Measurements from ENCODE around the gene CKAP4.

The CKAP4 gene

GRCh38 chr12:106274575-106275121, 26.8 kb upstream of the CKAP4 start:
- no peak for DNase-seq

- DNase-seq, result no peak
Measured at GRCh38 chr12:106274012-106274411, 26.2 kb upstream of the CKAP4 start.

GRCh38 chr12:106273491-106273890, 25.7 kb upstream of the CKAP4 start:
- DNase-seq, result no peak

- DNase-seq, result no peak
Measured at GRCh38 chr12:106271575-106272505, 24.0 kb upstream of the CKAP4 start.

- DNase-seq, result no peak
Measured at GRCh38 chr12:106269150-106269771, 21.4 kb upstream of the CKAP4 start.

DNA sequence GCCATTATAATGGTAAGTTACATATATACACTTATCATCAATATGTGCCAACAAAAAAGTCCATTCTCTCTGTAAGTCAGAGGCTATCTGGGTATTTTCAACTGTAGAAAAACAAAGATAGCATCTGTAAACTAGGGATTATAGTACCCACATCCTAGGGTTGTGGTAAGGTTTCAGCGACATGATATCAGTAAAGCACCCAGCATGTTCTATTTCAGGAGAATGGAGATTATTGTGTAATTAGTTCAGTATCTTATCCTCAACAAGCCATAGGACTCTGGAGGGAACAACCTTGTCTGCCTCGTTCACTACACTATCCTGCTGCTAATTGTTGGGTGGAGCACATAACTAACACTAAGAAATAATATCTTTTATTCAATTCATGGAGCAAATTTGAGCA, 19.7 kb upstream of the CKAP4 start:
- no peak for DNase-seq

- no peak for DNase-seq
Measured at GRCh38 chr12:106265116-106265515, 17.3 kb upstream of the CKAP4 start.

- no peak for DNase-seq
Measured at GRCh38 chr12:106258935-106259334, 11.1 kb upstream of the CKAP4 start.

- DNase-seq, result no peak
Measured at GRCh38 chr12:106258226-106258625, 10.4 kb upstream of the CKAP4 start.

GRCh38 chr12:106256524-106256923, 8.7 kb upstream of the CKAP4 start:
- no peak for DNase-seq

GRCh38 chr12:106255952-106256351, 8.1 kb upstream of the CKAP4 start:
- DNase-seq, result no peak

GRCh38 chr12:106255493-106255892, 7.7 kb upstream of the CKAP4 start:
- DNase-seq, result no peak

GRCh38 chr12:106254724-106255123, 6.9 kb upstream of the CKAP4 start:
- no peak for DNase-seq

- DNase-seq, result no peak
Measured at GRCh38 chr12:106251631-106252455, 4.0 kb upstream of the CKAP4 start.

DNA sequence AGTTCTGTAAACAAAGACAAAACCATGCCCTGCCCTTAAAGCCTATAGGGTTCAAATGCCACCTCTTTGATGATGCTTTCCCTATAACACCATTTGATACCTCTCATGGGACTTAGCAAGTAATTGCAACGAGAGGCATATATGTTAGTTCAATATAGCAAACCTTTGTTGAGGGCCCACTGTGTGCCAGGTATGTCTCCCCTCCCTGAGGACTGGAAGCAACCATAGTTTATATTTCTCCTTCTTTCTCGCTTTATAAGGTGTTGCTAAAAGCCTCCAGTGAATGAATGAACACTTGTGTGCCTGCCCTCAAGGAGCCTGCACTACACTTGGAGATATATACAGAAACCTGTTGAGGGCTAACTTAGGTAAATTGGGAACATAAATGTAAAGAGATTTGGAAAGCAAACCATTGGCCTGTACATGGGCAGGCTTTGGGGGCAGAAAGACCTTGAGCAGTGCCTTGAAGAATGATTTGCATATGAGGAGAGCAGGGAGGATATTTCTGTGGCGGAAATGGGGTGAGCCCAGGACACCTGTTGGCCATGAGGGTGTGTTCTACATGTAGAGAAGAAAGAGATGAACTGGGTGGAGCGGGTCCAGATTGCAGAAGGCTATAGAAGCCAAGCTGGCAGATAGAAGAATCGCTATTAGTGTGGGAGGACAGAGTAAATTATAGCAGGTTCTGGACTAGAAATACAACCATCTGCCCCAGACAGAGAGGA, 1.8 kb upstream of the CKAP4 start:
- no peak for DNase-seq

DNA sequence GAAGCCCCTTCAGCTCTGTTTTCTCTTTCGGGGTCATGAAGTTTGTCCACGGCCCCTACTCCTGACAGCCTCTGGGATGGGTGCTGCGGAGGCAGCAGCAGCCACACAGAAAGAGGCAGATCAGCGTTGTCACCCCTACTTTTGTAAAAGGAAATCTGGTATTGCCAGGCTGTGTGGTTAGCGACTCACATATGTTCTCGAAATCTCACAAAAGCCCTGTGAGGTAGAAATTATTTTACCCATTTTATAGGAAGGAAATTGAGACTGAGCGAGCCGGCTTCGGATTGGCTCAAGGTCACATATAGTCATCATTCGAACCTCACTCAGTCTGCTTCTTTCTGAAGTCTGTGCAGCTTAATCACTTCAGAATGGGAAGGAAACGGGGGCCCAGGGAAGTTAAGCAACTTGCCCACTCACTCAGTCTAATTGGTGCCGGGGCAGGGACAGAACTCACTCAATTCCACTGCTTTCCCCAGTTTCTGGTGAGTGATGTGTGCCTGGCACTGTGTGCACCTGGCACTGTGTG, 1.1 kb upstream of the CKAP4 start:
- peak; percentile 70 for DNase-seq

GRCh38 chr12:106248312-106248845, 559 bp upstream of the CKAP4 start:
- DNase-seq, result peak; percentile 31

- DNase-seq, result peak; percentile 70
Measured at GRCh38 chr12:106246891-106247673, 738 bp downstream of the CKAP4 start.

DNA sequence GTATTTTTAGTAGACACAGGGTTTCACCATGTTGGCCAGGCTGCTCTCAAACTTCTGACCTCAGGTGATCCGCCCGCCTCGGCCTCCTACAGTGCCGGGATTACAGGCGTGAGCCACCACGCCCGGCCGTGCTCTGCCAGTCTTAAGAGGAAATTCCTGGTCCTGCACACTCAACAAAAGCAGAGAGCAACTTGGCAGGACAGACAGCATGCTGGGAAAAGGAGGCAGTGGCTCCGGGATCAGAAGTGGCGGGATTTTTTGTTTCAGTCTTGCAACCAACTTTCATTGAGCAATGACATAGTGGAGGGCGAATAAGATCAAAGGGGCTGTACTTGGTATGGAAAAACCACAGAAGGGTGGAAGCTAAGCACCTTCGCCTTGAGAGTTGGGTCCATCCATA, 2.1 kb downstream of the CKAP4 start:
- DNase-seq, result no peak

DNA sequence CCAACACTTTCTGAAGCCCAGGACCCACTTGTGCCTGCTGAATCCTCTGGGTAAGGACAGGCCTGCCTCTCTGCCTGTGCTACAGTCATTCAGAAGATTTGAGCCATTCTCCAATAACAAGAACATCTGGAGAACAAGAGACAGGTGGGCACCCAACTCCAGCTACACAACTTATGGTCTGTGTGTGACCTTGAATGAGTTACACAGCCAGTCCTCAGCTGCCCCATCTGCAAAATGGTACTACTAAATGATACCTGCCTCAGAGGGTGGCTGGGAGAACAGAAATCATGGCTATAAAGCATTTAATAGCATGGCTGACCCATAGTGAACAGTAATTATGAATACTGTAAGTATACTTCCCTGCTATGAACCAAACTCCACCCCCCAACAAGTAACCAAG, 4.2 kb downstream of the CKAP4 start:
- no peak for DNase-seq

DNA sequence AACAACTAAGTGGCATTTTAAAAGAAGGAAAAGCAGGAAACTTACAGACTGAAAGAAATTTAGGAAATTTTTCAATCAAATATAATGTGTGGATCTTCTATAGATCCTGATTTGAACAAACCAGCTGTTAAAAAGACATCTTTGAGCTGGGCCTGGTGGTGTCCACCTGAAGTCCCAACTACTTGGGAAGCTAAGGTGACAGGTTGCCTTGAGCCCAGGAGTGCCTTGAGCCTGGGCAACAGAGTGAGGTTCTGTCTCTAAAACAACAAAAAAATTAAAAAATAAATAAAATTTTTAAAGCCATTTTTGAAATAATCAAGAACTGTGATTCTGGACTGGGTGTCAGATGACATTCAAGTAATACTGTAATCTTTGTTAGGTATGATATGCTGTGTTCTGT, 7.0 kb downstream of the CKAP4 start:
- no peak for DNase-seq
